ENCODE measurements around the gene WIZ. TPM values are rescaled to one million over a fixed set of nuclear protein-coding genes. Genes with fewer than 3 reads are reported as not detected.

The WIZ gene
- total RNA-seq, 1 experiment from 2014 or later: 37.5 TPM

DNA sequence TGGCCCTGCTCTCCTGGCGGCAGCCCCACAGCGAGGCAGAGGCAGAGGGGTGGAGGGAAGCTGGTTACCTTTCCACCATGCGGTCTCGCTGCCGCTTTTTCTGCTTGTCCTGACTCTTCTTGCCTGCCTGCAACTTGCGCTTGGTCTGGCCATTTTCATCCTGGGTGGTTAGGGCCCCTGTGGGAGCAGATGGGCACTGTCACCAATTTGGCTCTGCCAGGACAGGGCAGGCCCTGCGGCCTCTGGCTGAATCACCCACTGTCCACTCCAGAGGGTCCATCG lies 50.6 kb downstream of the WIZ start:
- Histone ChIP-seq H3K27me3 (replicated peaks; ENCODE audit: control insufficient read depth, insufficient read depth, low read length) (no peaks in the 10 kb centered on the region), H3K4me3 (ENCODE audit: low read depth, low read length) (no peak overlapping the region), H3K4me1 (no peaks in the 10 kb centered on the region), H3K36me3 (ENCODE audit: control insufficient read depth, insufficient read depth, low read length) (peaks cover 11% of the 10 kb centered on the region), H3K9me3 (no peaks in the 10 kb centered on the region)
- Mint-ChIP-seq H3K9me3 (ENCODE audit: unreplicated experiment) (no peaks in the 10 kb centered on the region), H3K27ac (ENCODE audit: unreplicated experiment) (no peak overlapping the region), H3K4me1 (ENCODE audit: low read depth, unreplicated experiment) (no peaks in the 10 kb centered on the region), H3K4me3 (ENCODE audit: unreplicated experiment) (no peak overlapping the region), H3K27me3 (ENCODE audit: insufficient read depth, unreplicated experiment) (no peaks in the 10 kb centered on the region), H3K36me3 (ENCODE audit: insufficient read depth, unreplicated experiment) (peaks cover 68% of the 10 kb centered on the region)
- TF ChIP-seq, protein P1, sequence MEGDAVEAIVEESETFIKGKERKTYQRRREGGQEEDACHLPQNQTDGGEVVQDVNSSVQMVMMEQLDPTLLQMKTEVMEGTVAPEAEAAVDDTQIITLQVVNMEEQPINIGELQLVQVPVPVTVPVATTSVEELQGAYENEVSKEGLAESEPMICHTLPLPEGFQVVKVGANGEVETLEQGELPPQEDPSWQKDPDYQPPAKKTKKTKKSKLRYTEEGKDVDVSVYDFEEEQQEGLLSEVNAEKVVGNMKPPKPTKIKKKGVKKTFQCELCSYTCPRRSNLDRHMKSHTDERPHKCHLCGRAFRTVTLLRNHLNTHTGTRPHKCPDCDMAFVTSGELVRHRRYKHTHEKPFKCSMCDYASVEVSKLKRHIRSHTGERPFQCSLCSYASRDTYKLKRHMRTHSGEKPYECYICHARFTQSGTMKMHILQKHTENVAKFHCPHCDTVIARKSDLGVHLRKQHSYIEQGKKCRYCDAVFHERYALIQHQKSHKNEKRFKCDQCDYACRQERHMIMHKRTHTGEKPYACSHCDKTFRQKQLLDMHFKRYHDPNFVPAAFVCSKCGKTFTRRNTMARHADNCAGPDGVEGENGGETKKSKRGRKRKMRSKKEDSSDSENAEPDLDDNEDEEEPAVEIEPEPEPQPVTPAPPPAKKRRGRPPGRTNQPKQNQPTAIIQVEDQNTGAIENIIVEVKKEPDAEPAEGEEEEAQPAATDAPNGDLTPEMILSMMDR (IDR thresholded peaks at IDR 0.05; ENCODE audit: insufficient read depth in 1 of 2, low read depth in 1 of 2, low read length in 1 of 2, severe bottlenecking in 1 of 2, unreplicated experiment in 1 of 2): no peak
- ChIA-PET CTCF (no interaction called here), POLR2A (no interaction called here)
- no peak for DNase-seq
- BruUV-seq (replicated peaks): no TSS peak
- intact Hi-C loops (cut with micrococcal nuclease; ENCODE audit: unreplicated experiment): no loop called here

DNA sequence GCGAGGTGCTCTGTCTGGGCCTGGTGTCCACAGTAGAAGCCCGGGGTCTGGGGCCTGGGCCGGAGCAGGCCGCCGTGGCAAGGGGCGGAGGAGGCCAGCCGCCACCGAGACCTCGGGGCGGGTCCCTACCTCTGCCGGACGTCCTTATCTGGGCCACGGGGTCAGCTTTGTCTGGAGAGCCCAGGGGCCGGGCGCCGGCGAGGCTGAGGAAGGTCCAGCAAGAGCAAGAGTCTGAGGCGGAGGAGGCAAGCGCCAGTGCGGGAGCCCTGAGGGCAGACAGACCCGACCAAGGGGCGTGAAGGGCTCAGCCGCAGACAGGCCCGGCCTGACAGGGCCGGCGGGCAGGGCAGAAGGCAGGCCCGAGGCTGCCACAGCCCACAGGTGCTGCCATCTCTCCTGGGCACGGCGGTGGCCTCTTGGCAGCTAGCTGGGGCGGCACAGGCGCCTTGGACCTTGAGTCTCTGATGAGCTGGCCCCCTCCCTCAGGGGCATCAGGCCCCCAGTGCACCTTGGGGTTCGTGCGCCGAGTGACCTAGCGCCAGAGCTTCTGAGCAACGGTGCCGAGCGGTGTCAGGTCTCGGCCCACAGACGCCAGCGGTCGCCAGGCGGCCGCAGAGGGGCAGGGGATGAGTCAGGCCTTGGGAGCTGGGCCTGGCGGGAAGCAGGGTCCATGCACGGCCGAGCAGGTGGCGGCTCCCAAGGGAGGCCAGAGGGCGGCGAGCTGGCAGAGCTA lies 51.1 kb downstream of the WIZ start:
- intact Hi-C loops (cut with micrococcal nuclease; ENCODE audit: unreplicated experiment): no loop called here
- H3K36me3 Mint-ChIP-seq (ENCODE audit: insufficient read depth, unreplicated experiment): peaks cover 73% of the 10 kb centered on the region

DNA sequence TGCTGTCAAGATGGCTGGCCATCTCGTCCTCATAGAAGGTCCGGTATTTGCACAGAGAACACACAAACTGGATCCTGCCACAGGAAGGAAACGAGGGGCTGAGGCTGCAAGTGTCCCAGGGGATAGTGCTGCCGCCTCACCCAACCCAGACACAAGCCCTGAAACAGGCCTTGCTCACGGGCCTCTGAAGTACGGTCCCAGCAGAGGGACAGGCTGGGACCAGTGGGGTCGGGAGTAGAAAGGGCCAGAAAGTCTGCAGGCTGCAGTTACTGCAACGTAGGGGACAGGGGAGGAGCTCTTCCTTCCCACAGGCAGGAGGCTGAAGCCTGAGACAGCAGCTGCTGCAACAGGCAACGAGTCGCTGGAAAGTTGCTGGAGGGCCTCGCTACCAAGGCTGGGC lies 52.0 kb downstream of the WIZ start:
- H3K36me3 ChIP-seq (ENCODE audit: control insufficient read depth, insufficient read depth, low read length): peaks cover 11% of the 10 kb centered on the region
- POLR2A ChIA-PET: no interaction called here
- H3K9me3 Mint-ChIP-seq (ENCODE audit: unreplicated experiment): no peaks in the 10 kb centered on the region

More for the DNA sequence above, 51.1 kb downstream of the WIZ start:
- ChIA-PET POLR2A (no interaction called here), CTCF (no interaction called here)
- Mint-ChIP-seq H3K4me3 (ENCODE audit: unreplicated experiment) (no peak overlapping the region), H3K27me3 (ENCODE audit: insufficient read depth, unreplicated experiment) (no peaks in the 10 kb centered on the region), H3K4me1 (ENCODE audit: low read depth, unreplicated experiment) (no peaks in the 10 kb centered on the region), H3K9me3 (ENCODE audit: unreplicated experiment) (no peaks in the 10 kb centered on the region), H3K27ac (ENCODE audit: unreplicated experiment) (no peak overlapping the region)
- no peaks in the 10 kb centered on the region for H3K9me3 ChIP-seq
- H3K4me3 ChIP-seq (ENCODE audit: low read depth, low read length): no peak overlapping the region
- no peaks in the 10 kb centered on the region for H3K4me1 ChIP-seq
- DNase-seq: no peak
- H3K27me3 ChIP-seq (replicated peaks; ENCODE audit: control insufficient read depth, insufficient read depth, low read length): no peaks in the 10 kb centered on the region
- TF ChIP-seq, protein P1 (IDR thresholded peaks at IDR 0.05; ENCODE audit: insufficient read depth in 1 of 2, low read depth in 1 of 2, low read length in 1 of 2, severe bottlenecking in 1 of 2, unreplicated experiment in 1 of 2): no peak
- H3K36me3 ChIP-seq (ENCODE audit: control insufficient read depth, insufficient read depth, low read length): peaks cover 11% of the 10 kb centered on the region
- BruUV-seq (replicated peaks): no TSS peak

More for the DNA sequence above, 52.0 kb downstream of the WIZ start:
- CTCF ChIA-PET: no interaction called here
- H3K4me3 Mint-ChIP-seq (ENCODE audit: unreplicated experiment): no peak overlapping the region
- Histone ChIP-seq H3K9me3 (no peaks in the 10 kb centered on the region), H3K4me1 (no peaks in the 10 kb centered on the region), H3K27me3 (replicated peaks; ENCODE audit: control insufficient read depth, insufficient read depth, low read length) (no peaks in the 10 kb centered on the region), H3K4me3 (ENCODE audit: low read depth, low read length) (no peak overlapping the region)
- no peaks in the 10 kb centered on the region for H3K27me3 Mint-ChIP-seq (ENCODE audit: insufficient read depth, unreplicated experiment)
- TF ChIP-seq, protein P1 (IDR thresholded peaks at IDR 0.05; ENCODE audit: insufficient read depth in 1 of 2, low read depth in 1 of 2, low read length in 1 of 2, severe bottlenecking in 1 of 2, unreplicated experiment in 1 of 2): no peak
- H3K4me1 Mint-ChIP-seq (ENCODE audit: low read depth, unreplicated experiment): no peaks in the 10 kb centered on the region
- peaks cover 76% of the 10 kb centered on the region for H3K36me3 Mint-ChIP-seq (ENCODE audit: insufficient read depth, unreplicated experiment)
- no TSS peak for BruUV-seq (replicated peaks)
- intact Hi-C loops (cut with micrococcal nuclease; ENCODE audit: unreplicated experiment): no loop called here
- no peak for DNase-seq
- no peak overlapping the region for H3K27ac Mint-ChIP-seq (ENCODE audit: unreplicated experiment)

All from Caco-2 (cell line).